HepG2 (cell line): ENCODE results near the gene NT5DC4.

Experiments
- BRCA1 ChIP-seq: sonication (generic); formaldehyde crosslinking; IDR thresholded peaks from 2 replicates; pipeline ENCODE4 v1.4.0; 2020; ENCODE audit warnings: missing genetic modification reagents
- BRD4 ChIP-seq: sonication (generic); formaldehyde crosslinking; IDR thresholded peaks from 2 replicates; pipeline ENCODE4 v1.4.0; 2020; ENCODE audit warnings: missing genetic modification reagents
- CEBPB ChIP-seq: IDR thresholded peaks from 2 replicates; pipeline ENCODE4 v1.6.1; 2011; ENCODE audit warnings: low read depth, low read length, improper control_type of control experiment, borderline replicate concordance
- EZH2 ChIP-seq: conservative IDR thresholded peaks from 2 replicates; pipeline ENCODE4 v1.6.1; 2012; ENCODE audit warnings: mild to moderate bottlenecking, low read depth, low read length, moderate library complexity

DNA sequence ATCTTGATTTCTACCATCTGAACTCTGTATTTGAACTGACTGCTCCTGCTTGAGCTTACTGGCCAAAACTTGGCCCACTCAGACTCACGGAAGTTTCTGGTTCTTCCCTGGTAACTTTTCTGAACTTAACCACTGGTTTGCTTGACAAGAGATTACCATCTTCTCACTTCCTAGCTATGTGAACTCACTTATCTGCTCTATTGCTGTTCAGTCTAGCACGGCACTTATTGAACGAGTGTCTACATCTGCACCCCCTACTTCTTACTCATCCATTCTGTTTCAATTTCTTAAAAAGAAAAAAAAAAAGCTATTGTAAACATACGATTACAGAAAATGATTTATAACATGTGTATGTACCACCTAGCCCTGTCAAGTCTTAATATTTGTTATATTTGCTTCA is 34.6 kb downstream of the NT5DC4 start:
- TF ChIP-seq EZH2, result no peak
- TF ChIP-seq BRCA1, result no peak
- no peak for TF ChIP-seq BRD4 (CRISPR knock-in tag)
- no peak for TF ChIP-seq CEBPB
